ENCODE data around the gene GUCY1A2.

The GUCY1A2 gene

GRCh38 chr11:106974831-106975230 is 43.4 kb downstream of the GUCY1A2 start:
- no peak for TF ChIP-seq CTCF (IDR thresholded peaks at IDR 0.05; ENCODE audit: low read depth, low read length, missing control alignments)
- no peak for DNase-seq
- in situ Hi-C loops (cut with HindIII; ENCODE audit: low pct_ligation_motif_present, low sequenced_read_pairs): no loop called here
- no peaks in the 10 kb centered on the region for H3K27me3 ChIP-seq (replicated peaks)
- no peak overlapping the region for H3K27ac ChIP-seq
- H3K36me3 ChIP-seq (replicated peaks): no peaks in the 10 kb centered on the region
- no peak overlapping the region for H3K4me3 ChIP-seq (ENCODE audit: low read depth, low read length)

- Histone ChIP-seq H3K36me3 (replicated peaks) (no peaks in the 10 kb centered on the region), H3K27ac (no peak overlapping the region), H3K4me3 (ENCODE audit: low read depth, low read length) (no peak overlapping the region), H3K27me3 (replicated peaks) (no peaks in the 10 kb centered on the region)
- DNase-seq: no peak
- in situ Hi-C loops (cut with HindIII; ENCODE audit: low pct_ligation_motif_present, low sequenced_read_pairs): no loop called here
- no peak for TF ChIP-seq CTCF (IDR thresholded peaks at IDR 0.05; ENCODE audit: low read depth, low read length, missing control alignments)
These were observed 46.4 kb downstream of the GUCY1A2 start for GRCh38 chr11:106971864-106972263.

DNA sequence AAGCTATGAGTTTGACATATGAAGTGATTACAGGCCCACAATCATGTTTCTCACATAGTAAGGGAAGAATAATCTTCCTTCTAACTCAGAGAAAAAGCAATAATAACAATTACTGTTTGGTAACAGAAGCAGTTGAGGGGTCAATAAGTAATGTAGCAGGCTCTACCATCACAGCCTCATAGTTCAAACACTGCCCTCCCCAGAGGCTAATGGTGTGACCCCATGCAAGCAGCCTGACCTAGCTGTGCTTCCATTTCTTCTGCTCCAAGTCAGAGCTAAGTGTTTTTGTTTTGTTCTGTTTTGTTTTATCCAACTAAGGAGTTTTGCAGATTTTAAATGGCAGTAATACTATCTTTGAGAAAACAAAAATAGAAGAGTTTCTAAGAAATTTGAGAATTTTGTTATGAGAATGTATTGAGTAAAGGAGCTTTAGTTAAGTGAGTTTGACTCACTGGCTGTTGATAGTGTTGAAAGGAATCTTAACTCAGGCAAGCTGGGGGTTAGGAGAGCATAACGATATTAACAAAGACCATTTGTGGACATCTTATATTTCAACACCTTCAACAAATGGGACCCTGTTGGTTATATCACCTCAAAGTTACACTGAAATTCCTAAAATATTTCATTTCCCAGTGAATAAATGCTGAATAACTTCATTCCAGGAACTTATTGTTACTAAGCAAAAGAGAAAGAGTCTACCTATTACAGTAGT is 48.5 kb downstream of the GUCY1A2 start:
- Histone ChIP-seq H3K36me3 (replicated peaks) (no peaks in the 10 kb centered on the region), H3K27me3 (replicated peaks) (no peaks in the 10 kb centered on the region), H3K4me3 (ENCODE audit: low read depth, low read length) (no peak overlapping the region), H3K27ac (no peak overlapping the region)
- TF ChIP-seq CTCF (IDR thresholded peaks at IDR 0.05; ENCODE audit: low read depth, low read length, missing control alignments): no peak
- in situ Hi-C loops (cut with HindIII; ENCODE audit: low pct_ligation_motif_present, low sequenced_read_pairs): no loop called here
- no peak for DNase-seq

DNA sequence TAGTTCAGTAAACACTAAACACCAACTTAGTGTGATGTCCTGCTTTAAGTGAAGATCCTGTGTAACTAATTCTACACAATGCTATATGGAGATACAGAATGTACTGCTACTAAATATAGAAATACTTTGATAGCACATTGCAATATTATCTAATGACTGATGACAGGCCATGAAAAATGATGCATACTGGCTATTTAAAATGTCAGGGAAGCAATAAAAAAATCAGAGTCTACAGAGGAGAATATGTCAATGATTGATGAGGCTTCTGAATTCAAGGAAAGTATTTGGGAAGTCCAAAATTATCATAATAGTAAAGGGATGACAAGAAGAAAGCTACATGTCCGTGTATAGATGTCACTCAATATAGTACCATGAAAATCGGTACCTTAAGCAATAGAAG is 55.3 kb downstream of the GUCY1A2 start:
- no peak overlapping the region for H3K4me3 ChIP-seq (ENCODE audit: low read depth, low read length)
- H3K27ac ChIP-seq: no peak overlapping the region
- no peak for DNase-seq
- in situ Hi-C loops (cut with HindIII; ENCODE audit: low pct_ligation_motif_present, low sequenced_read_pairs): no loop called here
- H3K27me3 ChIP-seq (replicated peaks): no peaks in the 10 kb centered on the region
- TF ChIP-seq CTCF (IDR thresholded peaks at IDR 0.05; ENCODE audit: low read depth, low read length, missing control alignments): no peak
- H3K36me3 ChIP-seq (replicated peaks): no peaks in the 10 kb centered on the region

DNA sequence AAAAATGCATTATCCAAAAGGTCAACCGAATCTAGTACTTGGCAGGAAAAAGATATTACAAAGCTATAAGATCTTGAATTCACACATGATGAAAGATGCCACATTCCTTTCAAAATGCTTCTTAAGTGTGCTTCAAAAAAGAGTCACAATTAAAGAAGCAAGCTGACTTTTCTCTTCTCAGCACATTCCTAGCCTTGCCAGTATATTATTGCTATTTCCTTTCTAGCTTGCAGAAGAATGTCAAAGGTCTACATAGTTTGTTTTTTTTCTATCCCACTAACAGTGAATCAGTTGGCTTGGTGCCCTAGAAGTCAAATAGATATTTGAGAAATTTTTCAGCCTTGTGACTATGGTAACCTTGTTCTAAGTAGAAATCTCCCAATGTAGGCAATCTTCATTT is 56.8 kb downstream of the GUCY1A2 start:
- DNase-seq: peak; percentile 89
- Histone ChIP-seq H3K36me3 (replicated peaks) (no peaks in the 10 kb centered on the region), H3K27ac (peak overlapping the region; percentile 3), H3K27me3 (replicated peaks) (no peaks in the 10 kb centered on the region), H3K4me3 (ENCODE audit: low read depth, low read length) (no peak overlapping the region)
- in situ Hi-C loops (cut with HindIII; ENCODE audit: low pct_ligation_motif_present, low sequenced_read_pairs): no loop called here
- no peak for TF ChIP-seq CTCF (IDR thresholded peaks at IDR 0.05; ENCODE audit: low read depth, low read length, missing control alignments)

- Histone ChIP-seq H3K27ac (peak overlapping the region; percentile 3), H3K36me3 (replicated peaks) (no peaks in the 10 kb centered on the region), H3K27me3 (replicated peaks) (no peaks in the 10 kb centered on the region), H3K4me3 (ENCODE audit: low read depth, low read length) (no peak overlapping the region)
- DNase-seq: no peak
- in situ Hi-C loops (cut with HindIII; ENCODE audit: low pct_ligation_motif_present, low sequenced_read_pairs): no loop called here
- TF ChIP-seq CTCF (IDR thresholded peaks at IDR 0.05; ENCODE audit: low read depth, low read length, missing control alignments): no peak
These were observed 57.2 kb downstream of the GUCY1A2 start for GRCh38 chr11:106961048-106961447.
